ENCODE measurements around the gene TRHDE. TPM values are rescaled to one million over a fixed set of nuclear protein-coding genes. Genes with fewer than 3 reads are reported as not detected.

The TRHDE gene
- total RNA-seq, 1 experiment from 2014 or later, result not detected

GRCh38 chr12:72684491-72684890 is 412.3 kb downstream of the TRHDE start:
- Histone ChIP-seq H3K27me3 (replicated peaks; ENCODE audit: control insufficient read depth, insufficient read depth, low read length) (no peaks in the 10 kb centered on the region), H3K4me1 (no peaks in the 10 kb centered on the region), H3K4me3 (ENCODE audit: low read depth, low read length) (no peak overlapping the region), H3K9me3 (no peaks in the 10 kb centered on the region), H3K36me3 (ENCODE audit: control insufficient read depth, insufficient read depth, low read length) (no peaks in the 10 kb centered on the region)
- no peaks in the 10 kb centered on the region for H3K9me3 Mint-ChIP-seq (ENCODE audit: unreplicated experiment)
- H3K36me3 Mint-ChIP-seq (ENCODE audit: insufficient read depth, unreplicated experiment), result no peaks in the 10 kb centered on the region
- no TSS peak for BruUV-seq (replicated peaks)
- no peak for TF ChIP-seq CTCF (IDR thresholded peaks at IDR 0.05; ENCODE audit: insufficient read depth in 1 of 2, low read depth in 1 of 2, low read length in 1 of 2, severe bottlenecking in 1 of 2, unreplicated experiment in 1 of 2)
- CTCF ChIA-PET, result no interaction called here
- no peaks in the 10 kb centered on the region for H3K4me1 Mint-ChIP-seq (ENCODE audit: low read depth, unreplicated experiment)
- POLR2A ChIA-PET, result no interaction called here
- DNase-seq, result no peak
- no peak overlapping the region for H3K27ac Mint-ChIP-seq (ENCODE audit: unreplicated experiment)
- no peaks in the 10 kb centered on the region for H3K27me3 Mint-ChIP-seq (ENCODE audit: insufficient read depth, unreplicated experiment)
- intact Hi-C loops (cut with micrococcal nuclease; ENCODE audit: unreplicated experiment), result no loop called here
- H3K4me3 Mint-ChIP-seq (ENCODE audit: unreplicated experiment), result no peak overlapping the region

GRCh38 chr12:72692338-72692737 is 420.2 kb downstream of the TRHDE start:
- no peak overlapping the region for H3K4me3 ChIP-seq (ENCODE audit: low read depth, low read length)
- no peaks in the 10 kb centered on the region for H3K27me3 ChIP-seq (replicated peaks; ENCODE audit: control insufficient read depth, insufficient read depth, low read length)
- intact Hi-C loops (cut with micrococcal nuclease; ENCODE audit: unreplicated experiment), result no loop called here
- H3K4me1 ChIP-seq, result no peaks in the 10 kb centered on the region
- no peaks in the 10 kb centered on the region for H3K36me3 Mint-ChIP-seq (ENCODE audit: insufficient read depth, unreplicated experiment)
- no TSS peak for BruUV-seq (replicated peaks)
- H3K4me3 Mint-ChIP-seq (ENCODE audit: unreplicated experiment), result no peak overlapping the region
- H3K27me3 Mint-ChIP-seq (ENCODE audit: insufficient read depth, unreplicated experiment), result no peaks in the 10 kb centered on the region
- no peak overlapping the region for H3K27ac Mint-ChIP-seq (ENCODE audit: unreplicated experiment)
- H3K9me3 Mint-ChIP-seq (ENCODE audit: unreplicated experiment), result no peaks in the 10 kb centered on the region
- TF ChIP-seq CTCF (IDR thresholded peaks at IDR 0.05; ENCODE audit: insufficient read depth in 1 of 2, low read depth in 1 of 2, low read length in 1 of 2, severe bottlenecking in 1 of 2, unreplicated experiment in 1 of 2), result no peak
- ChIA-PET CTCF (no interaction called here), POLR2A (no interaction called here)
- no peaks in the 10 kb centered on the region for H3K9me3 ChIP-seq
- H3K4me1 Mint-ChIP-seq (ENCODE audit: low read depth, unreplicated experiment), result no peaks in the 10 kb centered on the region
- no peak for DNase-seq
- H3K36me3 ChIP-seq (ENCODE audit: control insufficient read depth, insufficient read depth, low read length), result no peaks in the 10 kb centered on the region

GRCh38 chr12:72694193-72694592 is 422.0 kb downstream of the TRHDE start:
- intact Hi-C loops (cut with micrococcal nuclease; ENCODE audit: unreplicated experiment), result no loop called here
- TF ChIP-seq CTCF (IDR thresholded peaks at IDR 0.05; ENCODE audit: insufficient read depth in 1 of 2, low read depth in 1 of 2, low read length in 1 of 2, severe bottlenecking in 1 of 2, unreplicated experiment in 1 of 2), result no peak
- Mint-ChIP-seq H3K27ac (ENCODE audit: unreplicated experiment) (no peak overlapping the region), H3K4me3 (ENCODE audit: unreplicated experiment) (no peak overlapping the region), H3K27me3 (ENCODE audit: insufficient read depth, unreplicated experiment) (no peaks in the 10 kb centered on the region), H3K36me3 (ENCODE audit: insufficient read depth, unreplicated experiment) (no peaks in the 10 kb centered on the region), H3K9me3 (ENCODE audit: unreplicated experiment) (no peaks in the 10 kb centered on the region), H3K4me1 (ENCODE audit: low read depth, unreplicated experiment) (no peaks in the 10 kb centered on the region)
- BruUV-seq (replicated peaks), result no TSS peak
- Histone ChIP-seq H3K9me3 (no peaks in the 10 kb centered on the region), H3K4me3 (ENCODE audit: low read depth, low read length) (no peak overlapping the region), H3K4me1 (no peaks in the 10 kb centered on the region), H3K27me3 (replicated peaks; ENCODE audit: control insufficient read depth, insufficient read depth, low read length) (no peaks in the 10 kb centered on the region), H3K36me3 (ENCODE audit: control insufficient read depth, insufficient read depth, low read length) (no peaks in the 10 kb centered on the region)
- ChIA-PET CTCF (no interaction called here), POLR2A (no interaction called here)
- DNase-seq, result no peak

All from Caco-2 (cell line).